HG03103 (cell line): ENCODE data around the gene AGAP3.
A peak's percentile ranks its signal among the peaks of the same experiment; 100 is the strongest.
"Not testable (repeated sequence)": the region's sequence is repeated elsewhere in the genome, so short reads cannot be mapped to it uniquely, and the experiment has no call there.

Experiments used
- ATAC-seq: cut with Tn5 transposase; IDR thresholded peaks from one replicate; pipeline ENCODE4 v1.9.1; 2021; ENCODE audit warnings: low read depth; ENCODE audit not compliant: unreplicated experiment

Gene AGAP3

DNA sequence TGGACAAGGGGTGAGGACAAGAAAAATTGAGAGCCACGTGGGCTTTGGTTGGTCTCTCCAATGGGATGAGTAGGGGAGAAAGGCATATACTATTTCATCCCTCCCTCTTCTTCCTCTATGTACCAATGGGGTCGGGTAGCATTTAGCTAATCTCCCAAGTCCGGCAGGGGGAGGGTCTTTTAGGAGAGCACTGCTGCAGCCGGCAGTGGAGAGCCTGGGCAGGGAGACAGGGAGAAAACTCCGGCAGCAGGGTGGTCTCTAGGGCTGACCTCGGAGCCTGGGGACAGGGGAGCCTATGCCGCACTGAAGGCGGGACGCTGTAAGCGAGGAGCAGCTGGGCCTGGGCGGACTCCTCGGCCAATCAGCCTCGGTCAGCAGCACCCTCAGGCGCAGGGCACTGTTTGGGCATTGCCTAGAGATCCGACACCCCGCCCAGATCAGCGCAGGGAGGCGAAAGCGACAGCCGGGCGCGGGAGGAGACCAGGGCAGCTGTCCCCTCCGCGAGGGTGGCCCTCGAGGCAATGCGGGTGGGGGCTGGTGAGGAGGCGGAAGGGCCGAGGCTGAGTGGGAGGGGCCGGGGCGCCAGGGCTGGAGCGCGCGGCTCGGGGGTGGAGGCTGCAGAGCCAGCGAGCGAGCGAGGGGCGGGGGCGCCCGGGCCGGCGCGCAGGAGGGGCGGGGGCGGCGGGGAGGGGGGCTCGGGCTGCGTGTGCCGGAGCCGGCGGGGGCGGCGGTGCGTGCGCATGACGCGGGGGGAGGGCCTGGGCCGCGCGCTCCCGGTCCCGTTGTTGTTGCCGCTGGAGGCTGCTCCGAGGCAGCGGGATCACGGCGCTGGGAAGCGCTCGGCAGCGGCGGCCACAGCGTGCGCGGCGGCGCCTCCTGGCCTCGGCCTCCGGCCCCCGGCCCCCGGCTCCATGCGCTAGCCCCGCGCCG lies at the start of gene AGAP3:
Gene AGAP3 (plus strand): TSS at position 785 of the 930 bp plus-strand sequence. CDS start 267 bp downstream, outside the sequence.
- ATAC-seq, result peak; percentile 37

DNA sequence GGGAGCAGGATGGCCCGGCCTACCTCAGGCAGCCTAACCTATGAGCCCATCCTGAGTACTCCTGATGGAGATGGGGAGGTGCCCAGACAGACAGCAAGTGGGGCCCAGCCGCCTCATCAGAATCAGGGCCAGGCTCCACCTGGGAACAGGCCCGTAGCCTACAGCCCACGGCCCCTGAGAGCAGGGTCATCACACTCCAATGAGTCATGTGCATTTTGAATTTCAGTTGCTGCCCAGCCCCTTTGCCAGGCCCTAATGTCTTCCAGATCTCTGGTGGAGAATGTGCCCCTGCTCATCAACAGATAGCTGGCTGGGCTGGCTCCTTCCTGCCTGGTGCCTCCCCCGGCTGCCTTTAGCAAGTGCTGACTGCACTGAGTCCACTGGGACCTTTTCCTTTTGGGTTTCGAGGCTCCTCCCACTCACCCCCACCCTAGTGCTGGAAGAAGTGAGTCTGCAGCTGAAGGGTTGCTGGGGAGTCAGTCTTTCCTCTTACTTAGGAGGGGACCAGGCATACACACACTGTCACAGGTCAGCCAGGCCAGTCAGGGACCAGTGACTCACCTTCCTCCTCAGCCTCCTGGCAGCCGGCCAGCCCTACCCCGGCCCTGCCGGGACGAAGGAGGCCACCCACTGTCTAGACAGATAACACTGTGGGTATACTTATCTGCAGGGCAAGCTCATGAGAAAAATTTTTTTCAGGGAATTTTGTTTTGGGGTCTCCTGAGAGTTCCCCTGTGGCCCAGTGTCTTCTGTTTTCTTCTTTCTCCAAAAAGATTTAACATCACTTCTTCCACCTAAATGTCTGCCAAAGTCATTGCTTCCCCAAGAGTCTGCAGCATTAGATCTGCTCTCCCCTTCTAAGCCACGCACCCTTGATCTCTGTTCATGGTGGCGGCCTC lies 47.1 kb upstream of the AGAP3 start:
- ATAC-seq, result no peak

DNA sequence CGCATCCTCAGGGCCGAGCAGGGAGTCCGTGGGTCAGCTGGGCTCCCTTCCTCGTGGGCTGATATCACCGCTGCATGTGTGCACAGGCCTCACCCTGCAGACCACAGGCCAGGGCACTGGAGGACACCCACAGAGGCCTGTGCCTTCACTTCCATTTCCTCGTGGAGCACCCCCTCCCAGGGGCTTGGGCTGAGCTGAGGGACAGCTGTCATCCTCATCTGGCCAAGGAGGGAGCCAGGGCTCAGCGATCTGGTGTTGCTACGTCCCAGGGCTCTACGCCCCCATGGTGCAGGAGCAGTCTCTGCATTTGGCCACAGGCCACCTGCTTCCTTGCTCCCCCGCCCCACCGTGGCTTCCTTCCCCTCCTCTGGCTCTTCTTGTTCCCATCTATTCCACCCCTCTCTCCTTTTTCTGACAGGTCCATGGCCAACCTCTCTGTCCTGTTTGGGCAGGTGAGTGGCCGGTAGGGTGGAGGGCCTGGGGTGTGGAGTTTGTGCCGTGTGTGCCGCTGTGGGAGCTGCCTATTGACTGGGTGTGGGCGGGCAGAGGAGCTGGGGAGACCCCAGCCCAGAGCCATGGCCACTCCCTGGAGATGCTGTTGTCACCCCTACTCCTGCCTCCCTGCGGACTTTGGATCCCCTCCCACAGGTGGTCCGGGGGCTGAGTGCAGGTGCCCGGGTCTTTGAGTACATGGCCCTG lies 46.3 kb upstream of the AGAP3 start:
- no peak for ATAC-seq

DNA sequence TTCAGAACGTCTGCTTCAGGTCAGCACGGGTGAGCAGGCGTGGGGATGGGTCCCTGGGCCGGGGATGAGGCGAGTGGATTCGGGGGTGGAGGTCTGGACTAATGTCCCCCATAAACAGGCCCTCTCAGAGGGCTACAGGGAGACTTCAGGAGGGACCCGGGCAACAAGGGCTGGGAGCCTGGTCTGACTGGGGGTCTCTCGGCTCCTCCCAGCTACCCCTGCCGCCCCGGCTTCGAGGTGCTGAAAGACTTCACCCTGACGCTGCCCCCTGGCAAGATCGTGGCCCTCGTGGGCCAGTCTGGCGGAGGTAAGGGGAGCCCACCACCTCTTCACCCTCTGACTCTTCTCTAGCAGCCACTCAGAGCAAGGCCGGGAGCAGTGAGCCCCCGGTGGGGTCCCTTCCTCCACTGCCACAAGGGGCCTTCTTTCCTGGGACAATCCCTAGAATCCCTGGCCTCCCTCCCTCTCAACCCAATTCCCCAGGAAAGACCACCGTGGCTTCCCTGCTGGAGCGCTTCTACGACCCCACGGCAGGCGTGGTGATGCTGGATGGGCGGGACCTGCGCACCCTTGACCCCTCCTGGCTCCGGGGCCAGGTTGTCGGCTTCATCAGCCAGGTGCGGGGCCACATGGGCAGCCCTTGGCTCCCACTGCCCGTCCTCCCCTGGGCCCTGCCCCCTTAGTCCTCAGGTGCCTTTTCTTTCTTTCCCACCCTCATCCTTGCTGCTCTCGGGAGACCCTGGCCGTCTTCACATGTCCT lies 45.5 kb upstream of the AGAP3 start:
- no peak for ATAC-seq

DNA sequence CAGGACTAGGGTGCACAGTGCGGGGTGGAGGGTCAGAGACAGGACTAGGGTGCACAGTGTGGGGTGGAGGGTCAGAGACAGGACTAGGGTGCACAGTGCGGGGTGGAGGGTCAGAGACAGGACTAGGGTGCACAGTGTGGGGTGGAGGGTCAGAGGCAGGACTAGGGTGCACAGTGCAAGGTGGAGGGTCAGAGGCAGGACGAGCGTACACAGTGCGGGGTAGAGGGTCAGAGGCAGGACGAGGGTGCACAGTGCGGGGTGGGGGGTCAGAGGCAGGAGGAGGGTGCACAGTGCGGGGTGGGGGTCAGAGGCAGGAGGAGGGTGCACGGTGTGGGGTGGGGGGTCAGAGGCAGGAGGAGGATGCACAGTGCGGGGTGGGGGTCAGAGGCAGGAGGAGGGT lies 42.8 kb upstream of the AGAP3 start:
- not testable (repeated sequence) for ATAC-seq

DNA sequence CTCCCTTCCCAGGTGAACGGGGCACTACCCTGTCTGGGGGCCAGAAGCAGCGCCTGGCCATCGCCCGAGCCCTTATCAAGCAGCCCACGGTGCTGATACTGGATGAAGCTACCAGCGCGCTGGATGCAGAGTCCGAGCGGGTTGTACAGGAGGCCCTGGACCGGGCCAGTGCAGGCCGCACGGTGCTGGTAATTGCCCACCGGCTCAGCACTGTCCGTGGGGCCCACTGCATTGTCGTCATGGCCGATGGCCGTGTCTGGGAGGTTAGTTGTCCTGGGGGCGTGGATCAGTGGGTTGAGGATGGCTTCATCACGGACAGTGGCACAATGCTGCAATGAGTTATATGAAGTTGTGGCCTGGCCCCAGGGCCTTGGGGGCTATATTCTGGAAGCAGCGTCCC lies 42.3 kb upstream of the AGAP3 start:
- no peak for ATAC-seq

DNA sequence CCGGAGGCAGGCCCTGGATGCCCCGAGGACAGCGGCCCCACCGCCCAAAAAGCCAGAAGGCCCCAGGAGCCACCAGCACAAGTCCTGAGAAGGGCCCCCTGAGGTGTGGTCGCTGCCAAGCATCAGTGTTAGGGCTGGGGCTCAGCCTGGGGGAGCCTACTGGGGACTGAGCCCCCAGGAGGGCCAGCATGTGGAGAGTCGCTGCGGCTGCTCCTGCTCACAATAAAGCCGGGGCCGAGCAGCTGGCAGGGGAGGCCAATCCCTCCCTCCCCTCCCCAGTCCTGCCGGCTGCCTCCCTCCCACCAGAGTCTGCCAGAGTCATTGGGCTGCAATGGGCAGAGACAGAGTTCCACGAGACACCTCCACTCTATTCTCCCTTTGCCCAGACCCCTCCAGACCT lies 41.0 kb upstream of the AGAP3 start:
- ATAC-seq, result no peak

DNA sequence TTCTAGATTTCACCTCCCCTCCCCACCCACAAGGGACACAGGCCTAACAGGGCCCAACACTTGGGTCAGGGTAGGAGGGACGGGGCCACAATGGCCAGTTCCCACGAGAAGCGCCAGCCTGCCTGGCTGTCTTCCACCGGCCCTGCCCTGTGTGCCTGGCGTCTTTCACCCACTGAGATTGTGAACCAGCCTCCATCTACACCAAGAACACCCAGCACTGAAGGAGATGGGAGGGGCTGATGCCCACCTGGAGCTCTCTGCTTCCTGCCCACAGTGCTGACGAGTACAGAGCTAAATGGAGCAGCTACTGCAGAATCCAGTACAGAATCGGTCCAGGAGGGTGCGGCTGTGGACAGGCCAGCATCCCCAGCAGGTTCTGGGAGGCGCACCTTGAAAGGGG lies 40.3 kb upstream of the AGAP3 start:
- ATAC-seq, result no peak

DNA sequence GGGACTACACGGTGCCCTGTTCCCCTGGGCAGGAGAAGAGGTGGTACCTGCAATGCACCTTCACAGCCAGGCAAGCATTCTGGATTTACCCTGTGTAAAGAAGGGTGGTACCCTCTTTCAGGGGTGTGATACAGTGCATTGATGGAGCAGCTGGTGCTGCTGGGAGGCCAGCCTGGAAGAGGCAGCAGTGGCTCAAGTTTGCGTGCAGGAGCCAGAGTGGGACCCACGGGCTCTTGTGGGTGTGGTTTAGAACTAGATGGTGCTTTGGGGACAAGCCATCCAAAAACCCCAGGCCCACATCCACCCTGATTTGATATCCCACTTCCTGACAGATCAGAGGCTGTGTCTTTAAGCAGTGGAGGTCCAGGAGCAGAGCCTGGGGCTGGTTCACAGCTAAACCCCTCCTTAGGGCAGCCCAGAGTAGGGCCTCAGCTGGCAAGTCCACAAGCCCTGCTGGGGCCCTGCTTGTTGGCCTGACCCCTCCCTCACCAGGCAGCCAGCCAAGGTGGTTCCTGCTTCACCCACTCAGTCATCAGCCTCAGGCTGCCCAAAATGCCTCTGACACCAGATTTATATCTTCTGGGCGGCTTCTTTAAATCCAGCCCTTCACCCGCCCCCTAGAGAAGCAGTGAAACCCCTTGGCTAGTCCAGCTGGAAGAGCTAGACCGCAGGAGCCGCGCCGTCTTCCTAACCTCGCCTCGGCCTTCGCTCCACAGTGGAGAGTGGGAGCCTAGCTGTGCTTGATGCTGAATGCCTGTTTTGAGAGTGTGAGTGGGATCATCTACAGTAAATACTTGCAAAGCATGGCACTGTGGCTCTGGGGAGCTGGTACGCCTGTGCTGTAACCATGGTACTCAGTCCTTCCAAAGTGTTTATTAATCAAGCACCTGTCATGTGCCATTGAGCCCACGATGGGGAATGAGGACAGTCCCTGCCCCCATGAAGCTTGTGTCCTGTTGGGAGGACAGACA lies 39.4 kb upstream of the AGAP3 start:
- no peak for ATAC-seq

DNA sequence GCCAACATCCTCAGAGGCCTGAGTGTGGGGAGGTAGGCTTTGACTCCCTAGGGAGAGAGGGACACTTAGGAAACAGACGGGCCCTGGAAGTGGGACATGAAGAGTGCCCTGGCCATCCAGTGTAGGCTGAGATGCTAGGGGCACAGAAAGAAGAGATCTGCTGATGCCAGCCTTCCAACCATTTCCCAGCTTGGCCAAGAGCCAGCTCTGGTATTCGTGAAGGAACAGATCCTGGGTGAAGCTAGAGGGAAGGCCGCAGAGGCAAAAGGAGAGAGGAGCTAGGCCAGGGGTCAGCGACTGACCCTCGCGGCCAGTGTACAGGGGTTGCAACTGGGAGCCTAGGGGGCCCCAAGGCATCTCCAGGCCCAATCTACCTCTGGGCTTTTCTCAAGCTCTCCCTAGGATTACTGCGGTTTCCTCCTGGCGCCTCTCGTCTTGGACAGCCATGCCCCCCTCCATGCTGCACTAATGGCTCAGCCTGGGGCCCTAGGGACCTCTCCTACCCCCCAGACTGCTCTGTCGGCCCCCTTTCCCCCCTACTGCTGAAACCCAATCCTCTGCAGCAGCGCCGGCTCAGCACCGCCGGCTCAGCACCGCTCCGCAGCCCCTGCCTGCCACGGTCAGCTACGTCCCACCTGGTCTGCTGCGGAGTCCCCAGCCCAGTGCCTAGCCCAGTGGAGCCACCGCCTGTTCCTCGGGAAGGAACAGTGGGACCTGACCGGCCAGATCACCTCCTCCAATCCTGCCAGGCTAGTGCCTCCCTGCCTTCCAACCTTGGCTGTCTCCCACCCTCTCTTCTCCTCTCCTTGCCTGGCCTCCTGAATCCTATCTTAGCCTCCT lies 38.1 kb upstream of the AGAP3 start, which contains the start of gene ASIC3:
Gene ASIC3 (plus strand): TSS at position 556 of the 840 bp plus-strand sequence. CDS start 355 bp downstream, outside the sequence.
- no peak for ATAC-seq

DNA sequence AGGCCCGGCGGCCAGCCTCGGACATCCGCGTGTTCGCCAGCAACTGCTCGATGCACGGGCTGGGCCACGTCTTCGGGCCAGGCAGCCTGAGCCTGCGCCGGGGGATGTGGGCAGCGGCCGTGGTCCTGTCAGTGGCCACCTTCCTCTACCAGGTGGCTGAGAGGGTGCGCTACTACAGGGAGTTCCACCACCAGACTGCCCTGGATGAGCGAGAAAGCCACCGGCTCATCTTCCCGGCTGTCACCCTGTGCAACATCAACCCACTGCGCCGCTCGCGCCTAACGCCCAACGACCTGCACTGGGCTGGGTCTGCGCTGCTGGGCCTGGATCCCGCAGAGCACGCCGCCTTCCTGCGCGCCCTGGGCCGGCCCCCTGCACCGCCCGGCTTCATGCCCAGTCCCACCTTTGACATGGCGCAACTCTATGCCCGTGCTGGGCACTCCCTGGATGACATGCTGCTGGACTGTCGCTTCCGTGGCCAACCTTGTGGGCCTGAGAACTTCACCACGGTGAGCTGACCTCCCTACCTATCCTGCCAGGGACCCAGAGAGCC lies 37.3 kb upstream of the AGAP3 start:
- no peak for ATAC-seq

DNA sequence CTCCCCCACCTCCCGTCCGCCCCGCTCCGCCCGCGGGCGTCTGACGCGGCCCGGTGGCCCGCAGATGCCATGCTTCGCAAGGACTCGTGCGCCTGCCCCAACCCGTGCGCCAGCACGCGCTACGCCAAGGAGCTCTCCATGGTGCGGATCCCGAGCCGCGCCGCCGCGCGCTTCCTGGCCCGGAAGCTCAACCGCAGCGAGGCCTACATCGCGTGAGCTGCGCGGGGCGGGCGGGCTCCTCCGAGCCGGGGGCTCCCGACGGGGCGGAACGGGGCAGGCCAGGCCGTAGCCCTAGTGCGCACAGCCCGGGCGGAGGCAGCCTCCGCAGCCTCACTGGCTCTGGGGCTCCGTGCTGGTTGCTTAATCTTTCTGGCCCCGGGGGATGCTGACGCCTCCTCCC lies 35.2 kb upstream of the AGAP3 start:
- no peak for ATAC-seq

DNA sequence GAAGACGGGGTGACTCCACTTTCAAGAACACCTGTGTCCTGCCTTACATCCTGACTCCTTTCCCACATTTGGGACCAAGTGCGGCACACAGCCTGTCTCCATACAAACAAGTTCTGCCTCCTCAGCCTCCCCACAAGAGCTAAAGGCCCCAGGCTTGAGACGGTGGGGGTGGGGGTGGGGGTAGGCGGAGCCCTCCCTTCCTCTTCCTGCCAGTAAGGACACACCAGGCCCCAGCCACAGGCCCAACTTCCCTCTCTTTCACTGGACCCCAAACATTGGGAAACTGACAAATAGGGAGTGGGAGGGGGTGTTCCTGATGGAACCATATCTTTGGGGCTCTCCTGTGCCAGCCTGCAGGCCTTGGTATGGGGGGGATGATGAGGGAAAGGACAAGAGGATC lies 33.2 kb upstream of the AGAP3 start:
- no peak for ATAC-seq

DNA sequence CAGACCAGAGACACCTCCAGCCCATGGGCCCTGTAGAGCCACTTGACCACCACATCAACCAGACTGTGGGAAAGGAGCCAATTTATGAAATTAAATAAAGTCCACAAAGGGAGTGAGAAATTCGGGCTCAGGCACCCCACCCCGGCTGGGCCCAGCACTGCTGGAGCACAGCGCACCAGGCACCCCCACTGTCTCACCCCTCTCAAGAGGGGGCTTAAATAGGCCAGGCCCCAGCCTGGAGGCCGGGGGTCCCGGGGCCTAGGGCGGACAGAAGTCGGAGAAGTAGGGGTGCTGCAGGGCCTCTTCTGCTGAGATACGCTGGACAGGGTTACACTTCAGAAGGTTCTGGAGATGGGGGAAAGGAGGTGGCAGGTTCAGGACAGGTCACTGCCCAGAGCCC lies 32.5 kb upstream of the AGAP3 start:
- no peak for ATAC-seq

DNA sequence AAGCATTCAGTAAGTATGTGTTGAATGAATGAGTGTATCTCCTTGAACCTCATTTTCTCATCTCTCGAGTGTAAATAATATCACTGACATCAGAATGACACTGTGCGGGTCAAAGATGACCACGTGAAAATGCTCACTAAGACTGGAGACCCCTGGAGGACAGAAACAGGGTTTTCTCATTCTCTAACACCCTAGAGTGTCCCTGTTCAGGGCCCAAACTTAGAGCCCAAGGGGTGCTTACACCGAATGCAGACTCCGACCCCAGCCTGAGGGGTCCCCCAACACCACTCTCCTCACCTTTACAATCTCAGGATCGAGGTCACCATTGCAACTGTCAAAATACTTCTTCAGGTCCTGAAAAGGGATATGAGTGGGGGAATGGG lies 30.0 kb upstream of the AGAP3 start:
- ATAC-seq, result no peak

DNA sequence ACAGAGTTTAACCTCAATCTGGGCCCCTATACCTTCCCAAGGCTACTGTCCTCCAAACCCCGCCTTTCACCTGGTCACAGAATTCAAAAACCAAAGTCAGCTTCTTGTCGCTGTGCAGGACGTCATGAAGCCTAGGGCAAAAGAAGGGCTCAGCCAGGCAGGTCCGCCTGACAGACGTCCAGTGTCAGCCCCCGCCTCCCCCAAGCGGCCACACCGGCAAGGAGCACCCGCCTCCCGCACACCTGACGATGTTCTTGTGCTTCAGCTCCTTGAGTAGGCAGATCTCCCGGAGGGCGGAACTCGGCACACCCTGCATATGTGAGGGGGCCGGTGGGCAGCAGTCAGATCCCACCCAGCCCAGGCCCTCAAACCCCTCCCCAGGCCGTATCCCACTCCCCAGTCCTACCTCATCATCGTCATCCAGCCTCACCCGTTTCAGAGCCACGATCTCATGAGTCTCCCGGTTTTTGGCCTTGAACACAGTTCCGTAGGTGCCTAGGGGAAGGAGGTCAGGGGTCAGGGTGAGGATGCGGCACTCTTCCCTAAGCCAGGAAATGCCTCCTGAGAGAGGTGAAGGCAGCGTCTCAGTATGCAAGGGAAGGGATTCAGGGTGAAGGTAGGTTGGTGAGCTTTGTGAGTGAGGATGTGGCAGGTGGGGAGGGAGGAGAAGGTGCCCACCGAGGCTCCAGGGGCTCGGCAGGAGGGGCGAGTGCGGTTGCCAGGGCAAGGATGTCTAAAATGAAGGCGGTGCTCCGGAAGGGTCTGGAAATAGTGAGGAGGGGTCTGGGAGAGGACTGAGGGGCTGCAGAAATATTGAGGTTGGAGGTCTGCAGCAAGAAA lies 29.4 kb upstream of the AGAP3 start:
- no peak for ATAC-seq

DNA sequence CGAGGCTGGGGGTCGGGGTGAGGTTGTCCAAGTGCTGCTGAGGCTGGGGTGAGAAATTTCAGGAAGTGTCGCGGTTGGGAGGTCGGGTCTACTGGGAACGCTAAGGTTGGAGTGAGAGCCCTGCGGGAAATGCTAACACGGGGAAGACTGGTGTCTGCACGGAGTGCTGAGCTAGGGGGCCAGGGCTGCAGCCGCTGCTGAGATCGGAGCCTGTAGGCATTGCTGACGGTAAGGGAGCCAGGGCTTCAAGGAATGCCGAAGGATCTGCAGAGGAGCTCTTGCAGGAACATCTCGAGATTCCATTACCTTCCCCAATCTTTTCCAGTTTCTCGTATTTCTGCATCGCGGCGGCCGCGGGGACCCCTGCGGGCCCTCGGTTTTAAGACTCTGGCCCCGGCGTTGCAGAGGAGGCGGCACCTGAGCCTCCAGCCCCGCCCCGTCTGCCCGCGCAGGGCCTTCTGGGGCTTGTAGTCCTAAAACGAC lies 28.7 kb upstream of the AGAP3 start, which contains the start of gene CDK5:
Gene CDK5 (minus strand): TSS at position 392 of the 483 bp plus-strand sequence. CDS start 49 bp downstream, at position 343.
- ATAC-seq, result peak; percentile 8
